ENCODE data around the gene CHKA.

CHKA gene

GRCh38 chr11:68020575-68020974, 100.6 kb downstream of the CHKA start:
- ATAC-seq (ENCODE audit: insufficient read depth, low read depth) = no peak
- H3K4me3 ChIP-seq (ENCODE audit: low read depth in 1 of 2, low read length in 2 of 2) = no peak overlapping the region
- DNase-seq = no peak
- H3K79me2 ChIP-seq (ENCODE audit: insufficient read depth, low read length) = no peaks in the 10 kb centered on the region
- no peaks in the 10 kb centered on the region for H3K4me1 ChIP-seq (ENCODE audit: insufficient read depth, low read length)
- H3K4me2 ChIP-seq (ENCODE audit: insufficient read depth, low read length) = no peak overlapping the region
- H3K9ac ChIP-seq (ENCODE audit: low read depth, low read length) = no peak overlapping the region
- no peaks in the 10 kb centered on the region for H3K9me3 ChIP-seq (ENCODE audit: insufficient read depth, low read length, severe bottlenecking)
- no peaks in the 10 kb centered on the region for H3K36me3 ChIP-seq (ENCODE audit: insufficient read depth, low read length)
- no peak overlapping the region for H3K27ac ChIP-seq (ENCODE audit: low read length)
- TF ChIP-seq CTCF (IDR thresholded peaks at IDR 0.05; ENCODE audit: borderline replicate concordance, extremely low read depth, low read length, poor library complexity, severe bottlenecking) = no peak
- TF ChIP-seq EZH2 (IDR thresholded peaks at IDR 0.05; ENCODE audit: borderline replicate concordance, low read depth, low read length, severe bottlenecking) = no peak
- H2AFZ ChIP-seq (ENCODE audit: low read depth, low read length) = no peak overlapping the region
- no peaks in the 10 kb centered on the region; the same call in 1 of the 2 replicates for H4K20me1 ChIP-seq (ENCODE audit: insufficient read depth, low read length)
- H3K27me3 ChIP-seq (ENCODE audit: insufficient read depth, low read length, poor library complexity) = no peaks in the 10 kb centered on the region

- Histone ChIP-seq H2AFZ (ENCODE audit: low read depth, low read length) (no peak overlapping the region), H3K27me3 (ENCODE audit: insufficient read depth, low read length, poor library complexity) (no peaks in the 10 kb centered on the region), H4K20me1 (ENCODE audit: insufficient read depth, low read length) (no peaks in the 10 kb centered on the region; the same call in 1 of the 2 replicates), H3K9ac (ENCODE audit: low read depth, low read length) (no peak overlapping the region), H3K4me1 (ENCODE audit: insufficient read depth, low read length) (no peaks in the 10 kb centered on the region), H3K27ac (ENCODE audit: low read length) (no peak overlapping the region), H3K36me3 (ENCODE audit: insufficient read depth, low read length) (no peaks in the 10 kb centered on the region), H3K4me3 (ENCODE audit: low read depth in 1 of 2, low read length in 2 of 2) (no peak overlapping the region), H3K4me2 (ENCODE audit: insufficient read depth, low read length) (no peak overlapping the region), H3K79me2 (ENCODE audit: insufficient read depth, low read length) (no peaks in the 10 kb centered on the region), H3K9me3 (ENCODE audit: insufficient read depth, low read length, severe bottlenecking) (no peaks in the 10 kb centered on the region)
- no peak for ATAC-seq (ENCODE audit: insufficient read depth, low read depth)
- TF ChIP-seq CTCF (IDR thresholded peaks at IDR 0.05; ENCODE audit: borderline replicate concordance, extremely low read depth, low read length, poor library complexity, severe bottlenecking) (no peak), EZH2 (IDR thresholded peaks at IDR 0.05; ENCODE audit: borderline replicate concordance, low read depth, low read length, severe bottlenecking) (no peak)
- DNase-seq = no peak
Measured at GRCh38 chr11:68019486-68019885, 101.7 kb downstream of the CHKA start.

- DNase-seq (no peak), ATAC-seq (ENCODE audit: insufficient read depth, low read depth) (no peak)
- no peaks in the 10 kb centered on the region for H3K36me3 ChIP-seq (ENCODE audit: insufficient read depth, low read length)
- H3K9me3 ChIP-seq (ENCODE audit: insufficient read depth, low read length, severe bottlenecking) = no peaks in the 10 kb centered on the region
- H3K4me1 ChIP-seq (ENCODE audit: insufficient read depth, low read length) = no peaks in the 10 kb centered on the region
- no peaks in the 10 kb centered on the region for H3K27me3 ChIP-seq (ENCODE audit: insufficient read depth, low read length, poor library complexity)
- H3K4me2 ChIP-seq (ENCODE audit: insufficient read depth, low read length) = no peak overlapping the region
- H3K79me2 ChIP-seq (ENCODE audit: insufficient read depth, low read length) = no peaks in the 10 kb centered on the region
- no peak overlapping the region for H3K27ac ChIP-seq (ENCODE audit: low read length)
- H3K4me3 ChIP-seq (ENCODE audit: low read depth in 1 of 2, low read length in 2 of 2) = no peak overlapping the region
- H3K9ac ChIP-seq (ENCODE audit: low read depth, low read length) = no peak overlapping the region
- no peak for TF ChIP-seq CTCF (IDR thresholded peaks at IDR 0.05; ENCODE audit: borderline replicate concordance, extremely low read depth, low read length, poor library complexity, severe bottlenecking)
- TF ChIP-seq EZH2 (IDR thresholded peaks at IDR 0.05; ENCODE audit: borderline replicate concordance, low read depth, low read length, severe bottlenecking) = no peak
- H4K20me1 ChIP-seq (ENCODE audit: insufficient read depth, low read length) = no peaks in the 10 kb centered on the region; the same call in 1 of the 2 replicates
- H2AFZ ChIP-seq (ENCODE audit: low read depth, low read length) = no peak overlapping the region
Measured at GRCh38 chr11:68018730-68019190, 102.4 kb downstream of the CHKA start.

All from DND-41 (cell line).